HAP-1 (cell line): ENCODE data around the gene NAGS.
"Not testable (repeated sequence)": the region's sequence is repeated elsewhere in the genome, so short reads cannot be mapped to it uniquely, and the experiment has no call there.

Experiments
- DNase-seq, 2 experiments: peaks; one replicate each; pipeline ENCODE4 v3.0.0-alpha.2; 2016 to 2020; ENCODE audit warnings: low spot score in 2 of 2
- H3K27me3 ChIP-seq: fragments of 250-450 bp; sonication (Bioruptor Pico); 2 replicates; pipeline ENCODE4 v1.5.1; 2020; ENCODE audit warnings: low read depth, mild to moderate bottlenecking, moderate library complexity
- H3K36me3 ChIP-seq: fragments of 250-450 bp; sonication (Bioruptor Pico); replicated peaks from 2 replicates; pipeline ENCODE4 v1.5.1; 2020; ENCODE audit warnings: mild to moderate bottlenecking
- H3K4me1 ChIP-seq: fragments of 250-450 bp; sonication (Bioruptor Pico); 2 replicates; pipeline ENCODE4 v1.5.1; 2020; ENCODE audit warnings: mild to moderate bottlenecking
- H3K4me3 ChIP-seq: fragments of 250-450 bp; sonication (Bioruptor Pico); 2 replicates; pipeline ENCODE4 v1.5.1; 2020; ENCODE audit warnings: mild to moderate bottlenecking, moderate library complexity
- H3K9me3 ChIP-seq: fragments of 250-450 bp; sonication (Bioruptor Pico); 2 replicates; pipeline ENCODE4 v1.5.1; 2020; ENCODE audit warnings: mild to moderate bottlenecking, moderate library complexity
- in situ Hi-C: fragments of 300-500 bp; cut with MboI; formaldehyde crosslinking; loops from 3 replicates; pipeline ENCODE4 v1.14.3; 2020; ENCODE audit warnings: low sequenced_read_pairs, inconsistent platforms, mixed read lengths

Gene NAGS

DNA sequence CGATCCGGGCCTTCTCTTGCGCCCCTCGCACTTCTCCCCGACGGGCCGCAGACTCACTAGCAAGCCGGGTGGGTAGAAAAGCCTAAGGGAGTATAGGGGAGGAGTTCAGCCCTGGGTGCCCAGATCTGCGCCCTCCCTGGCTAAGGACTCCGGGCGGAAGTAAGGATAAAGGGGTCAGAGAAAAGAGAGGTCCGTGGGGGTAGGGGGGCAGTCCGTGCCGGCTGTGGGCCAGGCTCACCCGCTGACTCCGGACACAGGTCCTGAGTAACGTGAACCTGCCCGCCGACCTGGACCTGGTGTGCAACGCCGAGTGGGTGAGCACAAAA is 1.8 kb downstream of the NAGS start:
- H3K4me1 ChIP-seq, result peaks cover 7% of the 10 kb centered on the region; the same call in 1 of the 2 replicates
- H3K9me3 ChIP-seq, result no peaks in the 10 kb centered on the region
- in situ Hi-C loops, result no loop called here
- H3K4me3 ChIP-seq, result peak overlapping the region; percentile 66
- H3K27me3 ChIP-seq, result no peaks in the 10 kb centered on the region
- peaks cover 7% of the 10 kb centered on the region; the same call in 1 of the 2 replicates for H3K36me3 ChIP-seq
- no peak for DNase-seq

DNA sequence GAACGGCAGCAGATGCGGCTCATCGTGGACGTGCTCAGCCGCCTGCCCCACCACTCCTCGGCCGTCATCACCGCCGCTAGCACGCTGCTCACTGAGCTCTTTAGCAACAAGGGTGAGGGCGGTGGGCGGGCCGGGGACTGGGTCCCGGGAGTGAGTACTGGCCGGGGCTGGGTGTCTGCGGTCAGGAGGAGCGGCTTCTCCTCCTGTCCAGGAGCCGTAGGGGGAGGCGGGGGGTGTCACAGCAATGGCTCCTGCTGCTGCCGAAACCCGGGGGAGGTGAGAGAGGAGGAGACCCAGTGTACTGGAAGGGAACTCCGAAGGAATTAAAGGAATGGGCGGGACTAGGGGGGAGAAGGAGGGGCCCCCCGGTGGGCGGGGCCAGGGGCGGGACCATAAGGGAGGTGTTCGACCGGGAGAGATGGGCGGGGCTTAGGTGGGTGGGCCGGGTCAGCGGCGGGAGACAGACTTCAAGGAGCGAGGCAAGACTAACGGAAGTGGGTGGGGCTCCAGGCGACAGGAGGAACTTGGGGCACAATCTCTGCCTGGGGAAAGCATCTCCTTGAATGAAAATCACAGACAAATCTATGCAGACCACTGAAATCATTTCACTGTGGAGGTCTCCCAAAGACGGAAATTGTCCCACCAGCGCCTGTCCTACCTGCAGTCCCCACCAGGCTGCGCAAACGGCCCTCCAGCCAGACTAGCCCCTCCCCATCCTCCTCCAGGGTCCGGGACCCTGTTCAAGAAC is 2.4 kb downstream of the NAGS start:
- Histone ChIP-seq H3K27me3 (no peaks in the 10 kb centered on the region), H3K36me3 (peaks cover 12% of the 10 kb centered on the region; the same call in 1 of the 2 replicates), H3K9me3 (no peaks in the 10 kb centered on the region), H3K4me3 (peak overlapping the region; percentile 66), H3K4me1 (peaks cover 7% of the 10 kb centered on the region; the same call in 1 of the 2 replicates)
- in situ Hi-C loops, result no loop called here
- DNase-seq, result peak; percentile 95 to 100

DNA sequence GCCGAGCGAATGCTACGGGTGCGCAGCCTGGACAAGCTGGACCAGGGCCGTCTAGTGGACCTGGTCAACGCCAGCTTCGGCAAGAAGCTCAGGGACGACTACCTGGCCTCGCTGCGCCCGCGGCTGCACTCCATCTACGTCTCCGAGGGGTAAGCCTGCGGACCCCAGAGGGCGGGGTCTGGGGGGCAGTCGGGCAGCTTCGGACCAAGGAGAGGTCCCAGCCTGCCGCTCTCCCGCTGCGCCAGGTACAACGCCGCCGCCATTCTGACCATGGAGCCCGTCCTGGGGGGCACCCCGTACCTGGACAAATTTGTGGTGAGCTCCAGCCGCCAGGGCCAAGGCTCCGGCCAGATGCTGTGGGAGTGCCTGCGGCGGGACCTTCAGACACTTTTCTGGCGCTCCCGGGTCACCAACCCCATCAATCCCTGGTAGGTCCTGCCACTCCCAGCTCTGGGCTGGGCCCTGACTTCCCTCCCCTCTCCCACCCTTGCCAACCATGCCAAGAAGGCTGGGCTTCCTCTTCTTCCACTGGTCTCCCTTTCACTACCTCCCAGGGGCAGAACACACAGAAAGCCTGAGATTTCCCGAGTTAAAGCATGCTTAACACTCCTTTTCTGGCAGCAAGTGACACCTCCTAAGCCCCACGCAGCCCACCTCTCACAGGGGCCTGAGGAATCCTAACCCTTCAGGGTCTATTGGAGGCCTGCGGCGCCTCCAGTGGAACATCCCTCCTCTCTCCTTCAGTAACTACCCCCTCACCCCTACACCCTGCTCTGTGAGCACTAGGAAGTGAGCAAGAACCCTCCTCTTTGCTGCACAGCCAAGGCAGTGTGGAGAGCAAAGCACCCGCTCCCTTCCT is 3.2 kb downstream of the NAGS start:
- Histone ChIP-seq H3K4me3 (peak overlapping the region; percentile 66), H3K27me3 (no peaks in the 10 kb centered on the region), H3K9me3 (no peaks in the 10 kb centered on the region), H3K4me1 (peaks cover 7% of the 10 kb centered on the region; the same call in 1 of the 2 replicates), H3K36me3 (peaks cover 14% of the 10 kb centered on the region; the same call in 1 of the 2 replicates)
- in situ Hi-C loops, result no loop called here
- peak in 1 of 2 experiments; percentile 39 for DNase-seq

DNA sequence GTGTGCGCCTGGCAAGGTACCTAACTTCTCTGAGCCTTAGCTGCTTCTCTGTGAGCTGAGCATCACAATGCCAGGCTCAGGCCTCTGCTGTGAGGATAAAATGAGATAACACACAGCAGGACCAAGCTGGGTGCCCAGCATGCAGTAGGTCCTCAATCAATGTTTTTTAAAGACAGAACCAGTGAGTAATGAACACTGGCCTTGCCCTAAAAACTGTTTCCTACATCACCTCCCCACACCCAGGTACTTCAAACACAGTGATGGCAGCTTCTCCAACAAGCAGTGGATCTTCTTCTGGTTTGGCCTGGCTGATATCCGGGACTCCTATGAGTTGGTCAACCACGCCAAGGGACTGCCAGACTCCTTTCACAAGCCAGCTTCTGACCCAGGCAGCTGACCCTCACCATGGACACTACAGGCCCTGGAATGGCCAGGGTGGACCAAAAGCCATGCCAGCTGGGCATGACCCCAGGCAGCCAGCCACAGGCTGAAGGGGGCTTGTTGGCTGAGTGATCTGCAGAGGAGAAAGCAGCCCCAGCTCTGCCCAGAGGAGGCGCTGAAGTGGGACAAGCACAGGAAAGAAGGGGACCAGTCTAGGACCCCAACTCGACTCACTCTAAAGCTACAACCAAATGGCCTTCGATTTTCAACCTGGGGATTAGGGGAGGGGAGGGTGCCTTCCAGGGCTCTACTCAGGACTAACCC is 3.9 kb downstream of the NAGS start:
- no peaks in the 10 kb centered on the region for H3K9me3 ChIP-seq
- H3K4me3 ChIP-seq, result peak overlapping the region; percentile 66
- peaks cover 14% of the 10 kb centered on the region; the same call in 1 of the 2 replicates for H3K36me3 ChIP-seq
- in situ Hi-C loops, result no loop called here
- no peak for DNase-seq
- peaks cover 7% of the 10 kb centered on the region; the same call in 1 of the 2 replicates for H3K4me1 ChIP-seq
- no peaks in the 10 kb centered on the region for H3K27me3 ChIP-seq

DNA sequence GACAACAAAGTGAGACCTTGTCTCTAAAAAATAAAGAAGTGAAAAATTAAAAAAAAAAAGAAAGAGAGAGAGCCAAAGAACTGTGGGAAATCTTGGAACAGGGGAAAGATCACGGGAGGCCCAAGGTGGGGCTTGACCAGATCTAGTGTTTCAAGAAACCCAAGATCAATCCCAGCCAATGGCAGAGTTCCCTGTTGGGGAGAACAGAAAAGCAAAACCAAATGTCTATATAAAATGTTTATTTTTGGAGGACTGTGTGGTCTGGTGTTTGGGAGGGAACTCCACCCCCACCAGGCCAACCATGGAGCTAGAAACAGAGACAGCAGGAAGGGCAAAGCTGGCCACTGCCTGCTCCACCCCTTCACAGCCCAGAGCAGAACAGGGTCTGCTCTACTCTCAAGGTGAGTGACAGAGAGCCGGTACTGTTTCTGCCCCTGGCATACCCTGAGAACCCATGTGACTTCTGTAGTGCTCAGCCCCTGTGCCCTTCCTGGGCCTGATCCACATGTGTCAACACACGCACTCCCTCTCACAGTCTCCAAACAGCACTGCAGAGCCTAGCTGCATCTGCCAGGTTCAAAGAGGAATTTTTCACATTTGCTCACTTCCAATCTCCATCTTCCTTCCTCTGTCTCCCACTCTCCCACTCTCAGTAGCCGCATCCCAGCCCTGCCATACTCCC is 6.7 kb downstream of the NAGS start:
- Histone ChIP-seq H3K4me1 (peaks cover 12% of the 10 kb centered on the region), H3K27me3 (no peaks in the 10 kb centered on the region), H3K9me3 (no peaks in the 10 kb centered on the region), H3K4me3 (no peak overlapping the region), H3K36me3 (peaks cover 14% of the 10 kb centered on the region; the same call in 1 of the 2 replicates)
- no peak for DNase-seq
- in situ Hi-C loops, result no loop called here

DNA sequence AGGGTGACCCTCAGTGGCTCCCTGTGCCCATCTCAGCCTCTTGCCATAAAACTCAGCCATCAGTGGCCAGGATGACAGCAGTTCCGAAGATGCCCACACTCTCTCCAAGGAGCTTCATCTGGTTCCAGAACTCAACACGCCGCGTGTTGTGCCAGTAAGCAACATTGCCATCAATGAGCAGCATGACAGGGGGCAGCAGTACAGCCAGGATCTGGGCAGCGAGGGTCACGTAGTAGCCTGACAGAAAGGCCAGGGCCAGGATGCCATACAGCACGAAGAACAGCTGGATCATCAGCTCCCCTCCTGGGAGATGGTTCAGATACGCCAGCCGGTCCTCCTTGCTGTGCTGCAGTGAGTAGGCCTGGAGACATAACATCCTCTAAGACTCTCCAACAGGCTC is 7.5 kb downstream of the NAGS start:
- Histone ChIP-seq H3K4me3 (no peak overlapping the region), H3K36me3 (peaks cover 14% of the 10 kb centered on the region; the same call in 1 of the 2 replicates), H3K9me3 (no peaks in the 10 kb centered on the region), H3K27me3 (no peaks in the 10 kb centered on the region), H3K4me1 (peaks cover 10% of the 10 kb centered on the region)
- in situ Hi-C loops, result no loop called here
- DNase-seq, result no peak

DNA sequence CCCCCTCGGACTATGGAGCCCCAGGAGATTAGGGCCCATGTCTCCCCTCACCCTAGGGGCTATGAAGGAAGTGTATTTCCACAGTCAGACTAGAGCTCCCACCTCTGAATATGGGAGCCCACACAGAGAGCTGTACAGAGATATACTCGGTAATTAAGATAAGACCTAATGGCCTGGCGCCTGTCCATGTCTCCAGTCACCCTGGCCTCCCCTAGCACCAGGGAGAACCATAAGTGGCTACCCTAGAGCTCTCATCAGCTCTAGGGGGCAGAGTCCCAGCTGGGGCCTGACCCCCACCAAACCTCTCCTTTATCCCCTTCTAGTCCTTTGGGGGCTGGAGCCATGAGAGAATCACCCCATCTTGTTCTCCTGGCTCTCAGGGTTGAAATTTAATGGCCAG is 8.0 kb downstream of the NAGS start:
- in situ Hi-C loops, result no loop called here
- H3K4me3 ChIP-seq, result no peak overlapping the region
- H3K4me1 ChIP-seq, result peaks cover 10% of the 10 kb centered on the region
- H3K9me3 ChIP-seq, result no peaks in the 10 kb centered on the region
- no peaks in the 10 kb centered on the region for H3K27me3 ChIP-seq
- DNase-seq, result no peak
- H3K36me3 ChIP-seq, result peaks cover 14% of the 10 kb centered on the region; the same call in 1 of the 2 replicates

DNA sequence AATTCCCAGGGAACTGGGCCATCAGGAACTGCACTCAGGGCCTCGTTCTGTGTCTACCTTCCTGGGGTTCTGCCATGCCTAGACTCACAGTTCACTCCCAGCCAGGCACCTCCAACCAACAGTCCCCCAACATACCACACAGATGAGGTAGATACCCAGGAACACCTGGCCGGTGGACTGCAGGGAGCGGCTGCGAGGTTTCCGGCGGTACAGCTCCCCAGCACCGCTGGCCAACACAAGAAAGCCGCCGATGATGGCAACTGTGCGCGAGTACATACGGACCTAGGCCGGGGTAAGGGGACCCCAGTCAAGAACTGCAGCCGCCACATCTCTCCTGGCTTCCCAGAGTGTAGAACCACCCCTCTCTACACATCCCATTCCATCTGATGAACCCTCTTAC is 8.5 kb downstream of the NAGS start:
- H3K4me3 ChIP-seq, result no peak overlapping the region
- H3K27me3 ChIP-seq, result no peaks in the 10 kb centered on the region
- H3K9me3 ChIP-seq, result no peaks in the 10 kb centered on the region
- H3K36me3 ChIP-seq, result peaks cover 14% of the 10 kb centered on the region; the same call in 1 of the 2 replicates
- in situ Hi-C loops, result no loop called here
- DNase-seq, result no peak
- H3K4me1 ChIP-seq, result peaks cover 10% of the 10 kb centered on the region

DNA sequence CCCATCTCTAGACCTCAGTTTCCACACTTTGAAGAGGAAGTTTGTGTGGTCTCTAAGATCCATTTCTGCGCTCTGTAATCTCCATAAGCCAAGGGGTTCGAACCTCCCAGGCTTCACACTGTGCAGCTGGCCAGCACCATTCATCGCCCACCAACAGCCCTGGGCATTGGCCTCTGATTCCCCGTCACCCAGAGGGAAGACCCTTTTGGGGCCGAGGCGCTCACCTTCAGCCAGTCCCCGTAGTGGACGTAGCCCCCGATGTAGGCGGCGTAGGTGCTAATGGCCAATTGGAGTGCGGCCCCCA is 9.7 kb downstream of the NAGS start:
- in situ Hi-C loops, result no loop called here
- H3K4me1 ChIP-seq, result peaks cover 7% of the 10 kb centered on the region
- peak in 1 of 2 experiments; percentile 44 for DNase-seq
- H3K36me3 ChIP-seq, result peaks cover 14% of the 10 kb centered on the region; the same call in 1 of the 2 replicates
- no peaks in the 10 kb centered on the region for H3K27me3 ChIP-seq
- no peaks in the 10 kb centered on the region for H3K9me3 ChIP-seq
- peak overlapping the region; percentile 78 for H3K4me3 ChIP-seq

DNA sequence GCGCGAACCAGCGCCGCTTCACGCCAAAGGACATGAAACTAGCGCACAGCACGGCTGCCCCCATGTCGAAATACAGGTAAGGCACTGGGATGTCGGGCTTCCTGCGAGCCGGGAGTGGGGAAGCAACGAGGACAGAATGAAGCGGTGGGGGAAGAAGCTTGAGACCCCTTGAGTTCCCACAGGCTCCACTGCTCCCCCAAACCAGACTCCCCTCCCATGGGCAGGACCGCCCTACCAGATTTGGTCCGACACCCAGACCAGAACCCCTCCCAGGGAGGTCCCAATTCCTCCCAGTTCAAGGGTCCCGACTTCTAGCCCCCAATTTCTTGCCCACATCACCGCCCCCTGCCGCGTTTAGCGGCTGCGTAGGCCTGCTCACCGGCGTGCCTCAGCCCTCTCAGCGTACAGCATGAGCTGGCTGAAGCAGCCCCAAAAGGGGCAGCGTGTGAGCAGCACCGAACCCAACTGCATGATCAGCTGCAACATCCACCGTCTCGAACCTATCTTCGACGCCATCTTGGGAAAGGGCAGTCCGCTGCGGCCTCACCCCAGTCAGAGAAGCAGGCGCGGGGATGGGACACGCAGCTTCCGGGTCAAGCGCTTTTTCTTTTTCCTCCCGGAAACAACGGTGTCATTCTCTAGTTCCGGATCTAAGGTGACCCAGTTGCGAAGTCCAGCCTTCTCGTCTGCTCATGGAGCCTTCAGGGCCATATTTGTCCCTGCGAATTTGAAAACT is 10.2 kb downstream of the NAGS start, which contains the start of gene TMEM101:
Gene TMEM101 (minus strand): TSS at position 527 of the 736 bp plus-strand sequence. CDS start 11 bp downstream, at position 516.
- peaks cover 7% of the 10 kb centered on the region for H3K4me1 ChIP-seq
- peak; percentile 84 to 93 for DNase-seq
- peaks cover 14% of the 10 kb centered on the region; the same call in 1 of the 2 replicates for H3K36me3 ChIP-seq
- peak within 1 kb of the TSS; percentile 78 for H3K4me3 ChIP-seq
- in situ Hi-C loops, result no loop called here
- no peaks in the 10 kb centered on the region for H3K27me3 ChIP-seq
- H3K9me3 ChIP-seq, result no peaks in the 10 kb centered on the region

DNA sequence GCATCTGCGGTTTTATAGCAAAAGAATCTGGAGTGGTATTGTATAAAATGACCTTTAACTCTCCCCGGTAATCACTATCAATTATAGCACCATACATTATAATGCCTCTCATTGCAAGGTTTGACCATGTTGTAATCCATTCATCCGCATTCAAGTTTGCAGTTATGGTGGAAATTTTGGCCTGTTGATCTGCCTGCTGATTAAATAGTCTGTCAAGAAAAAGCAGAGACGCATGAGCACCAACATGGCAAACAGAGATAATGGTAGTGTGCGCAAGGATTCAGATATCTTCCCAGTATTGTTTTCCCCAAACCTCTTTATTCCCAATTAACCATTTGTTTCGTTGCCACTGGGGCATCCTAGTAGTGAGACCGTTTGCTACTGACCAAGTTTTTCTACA is 16.8 kb downstream of the NAGS start:
- in situ Hi-C loops, H3K27me3 ChIP-seq, H3K4me1 ChIP-seq, H3K4me3 ChIP-seq, DNase-seq, H3K9me3 ChIP-seq, H3K36me3 ChIP-seq: not testable (repeated sequence)

DNA sequence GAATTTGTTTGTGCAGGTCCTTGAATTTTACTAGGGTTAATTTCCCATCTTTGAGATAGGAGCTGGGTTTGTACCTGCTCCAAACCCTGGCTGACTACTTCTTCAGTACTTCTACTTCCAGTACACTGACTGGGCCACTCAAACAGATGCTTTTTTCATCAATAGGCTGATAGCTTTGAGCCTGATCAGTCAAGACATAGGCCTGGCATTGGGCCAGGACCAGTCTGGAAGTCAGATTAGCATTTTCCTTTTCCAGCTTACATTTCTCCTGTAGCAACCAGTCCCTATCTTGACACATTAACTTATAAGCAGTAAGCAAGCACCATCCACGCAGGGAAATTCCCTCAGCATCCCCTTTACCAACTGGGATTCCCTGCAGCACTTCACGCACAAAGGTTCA is 17.8 kb downstream of the NAGS start:
- H3K36me3 ChIP-seq, result peaks cover 6% of the 10 kb centered on the region; the same call in 1 of the 2 replicates
- H3K27me3 ChIP-seq, result no peaks in the 10 kb centered on the region
- no peaks in the 10 kb centered on the region for H3K9me3 ChIP-seq
- in situ Hi-C loops, result no loop called here
- no peaks in the 10 kb centered on the region for H3K4me1 ChIP-seq
- no peak overlapping the region for H3K4me3 ChIP-seq
- no peak for DNase-seq
